ENCODE measurements around the gene PAQR8. TPM values are rescaled to one million over a fixed set of nuclear protein-coding genes. Genes with fewer than 3 reads are reported as not detected.

Gene PAQR8
- total and polyA plus RNA-seq, 5 donors from 2014 or later = 5.4 to 18.5 (median 13.2) TPM

DNA sequence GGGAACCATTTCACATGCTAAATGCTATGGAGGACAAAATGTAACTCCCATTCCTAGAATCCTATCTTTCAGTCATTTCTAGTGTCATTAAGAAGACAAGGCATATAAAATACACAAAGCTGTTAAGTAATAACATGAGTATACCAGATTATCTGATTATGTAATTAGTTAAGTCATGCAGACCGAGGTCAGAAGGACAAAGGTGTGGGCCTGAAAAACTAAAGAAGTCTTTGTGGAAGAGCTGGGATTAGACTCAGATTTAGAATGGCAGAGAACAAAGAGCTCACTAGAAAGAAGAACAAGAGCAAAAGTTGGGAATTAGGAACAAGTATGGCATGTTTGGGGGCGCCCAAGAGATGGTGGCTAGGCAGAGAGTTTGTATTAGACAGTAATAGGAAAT is 95.1 kb downstream of the PAQR8 start:
- no peak for ATAC-seq (ENCODE audit: low read depth in 2 of 2)
- no peaks in the 10 kb centered on the region for H3K4me1 ChIP-seq (ENCODE audit: control insufficient read depth, insufficient read depth, low read length, poor library complexity, severe bottlenecking)
- Mint-ChIP-seq H3K9me3 (peaks cover 0 to 4% (median 2%) of the 10 kb centered on the region in 7 donors), H3K27ac (no peak overlapping the region), H3K4me3 (no peak overlapping the region), H3K4me1 (no peaks in the 10 kb centered on the region), H3K27me3 (peaks cover 4% of the 10 kb centered on the region), H3K36me3 (no peaks in the 10 kb centered on the region)
- H3K4me3 ChIP-seq (ENCODE audit: low read depth, low read length) = no peak overlapping the region
- H3K9me3 ChIP-seq (ENCODE audit: control insufficient read depth in 2 of 2, low read length in 2 of 2) = no peaks in the 10 kb centered on the region
- H3K27me3 ChIP-seq (ENCODE audit: control insufficient read depth, insufficient read depth, low read length) = no peaks in the 10 kb centered on the region
- H3K27ac ChIP-seq (ENCODE audit: insufficient read depth, low read length, poor library complexity, severe bottlenecking) = no peak overlapping the region
- no peaks in the 10 kb centered on the region for H3K36me3 ChIP-seq (ENCODE audit: control insufficient read depth, insufficient read depth, low read length)
- DNase-seq = no peak

Other genes with a start within 250 kb of the PAQR8 start
- not detected for gene IL17A, start 175.8 kb upstream of the PAQR8 start, total RNA-seq
- gene IL17A, start 175.8 kb upstream of the PAQR8 start, polyA plus RNA-seq = under 1 TPM in 2 of 4 donors, not detected in 2; 0.17 to 0.25 TPM
- gene IL17F, start 117.7 kb upstream of the PAQR8 start, total RNA-seq = 0.64 TPM
- gene IL17F, start 117.7 kb upstream of the PAQR8 start, polyA plus RNA-seq = under 1 TPM in 1 of 4 donors, not detected in 3; 0.46 TPM
- 24.5 TPM for gene MCM3, start 77.4 kb upstream of the PAQR8 start, total RNA-seq
- 10 to 100 TPM; 60.6 to 67.8 (median 62.0) TPM for gene MCM3, start 77.4 kb upstream of the PAQR8 start, polyA plus RNA-seq
- 4.4 TPM for gene EFHC1, start 58.2 kb downstream of the PAQR8 start, total RNA-seq
- gene EFHC1, start 58.2 kb downstream of the PAQR8 start, polyA plus RNA-seq = 1 to 10 TPM in 2 of 4 donors, under 1 TPM in 1, not detected in 1; 0.32 to 2.1 (median 2.1) TPM
- 12.0 TPM for gene TRAM2, start 214.9 kb downstream of the PAQR8 start, total RNA-seq
- 1 to 10 TPM; 3.2 to 4.5 (median 3.7) TPM for gene TRAM2, start 214.9 kb downstream of the PAQR8 start, polyA plus RNA-seq